Lower lobe of right lung (tissue), 2 donors: ENCODE results near the gene C12orf50. TPM values are rescaled to one million over a fixed set of nuclear protein-coding genes. Genes with fewer than 3 reads are reported as not detected.

Experiments
- ATAC-seq, 2 donors: fragments of 200-7000 bp; cut with Tn5 transposase; one replicate each; pipeline ENCODE4 v1.9.1; 2020 to 2022; ENCODE audit warnings: mild to moderate bottlenecking in 2 of 2, moderate library complexity in 2 of 2
- DNase-seq: peaks from one replicate; pipeline ENCODE4 v3.0.0-alpha.2; 2020
- H3K27ac ChIP-seq: fragments of 200-600 bp; one replicate; pipeline ENCODE4 v1.8.0; 2022
- H3K27me3 ChIP-seq: fragments of 200-600 bp; one replicate; pipeline ENCODE4 v1.8.0; 2022; ENCODE audit warnings: low read depth
- H3K36me3 ChIP-seq: fragments of 200-600 bp; one replicate; pipeline ENCODE4 v1.8.0; 2022; ENCODE audit warnings: mild to moderate bottlenecking
- H3K4me1 ChIP-seq: fragments of 200-600 bp; one replicate; pipeline ENCODE4 v1.8.0; 2022
- H3K4me3 ChIP-seq: fragments of 200-600 bp; one replicate; pipeline ENCODE4 v1.8.0; 2022; ENCODE audit warnings: mild to moderate bottlenecking
- H3K9me3 ChIP-seq: fragments of 200-600 bp; one replicate; pipeline ENCODE4 v1.8.0; 2022
- CTCF ChIP-seq: fragments of 200-600 bp; IDR thresholded peaks from one replicate; pipeline ENCODE4 v1.8.0; 2022; ENCODE audit warnings: antibody characterized with exemption, mild to moderate bottlenecking
- intact Hi-C: fragments of 100-400 bp; cut with DNase I; formaldehyde crosslinking; loops from one replicate; pipeline ENCODE4 v1.11.0; 2022
- long read RNA-seq: library from polyadenylated mRNA; unstranded; transcript quantifications from one replicate; pipeline ENCODE4 v2.0.0, GENCODE V29; 2021
- total RNA-seq: library from RNA; stranded (reverse); fragmentation: NEBNext Ultra II Directional; extraction: Animal tissue kit (Norgen Biotek cat#: 25700); gene quantifications from one replicate; pipeline ENCODE4 v1.2.1, GENCODE V29; 2021
- donor health status: DM: no; HTN: yes; CAD: no; lungs with severe emphysema.

Gene C12orf50
- not detected for total RNA-seq
- long read RNA-seq = 0 reads

GRCh38 chr12:88029093-88029665, at the start of gene C12orf50:
Gene C12orf50 (minus strand): TSS chr12:88029401. CDS start chr12:88026962, 2,439 bp downstream.
- H3K36me3 ChIP-seq = no peaks in the 10 kb centered on the region
- H3K4me3 ChIP-seq = no peak within 1 kb of the TSS
- intact Hi-C loops = no loop called here
- no peaks in the 10 kb centered on the region for H3K4me1 ChIP-seq
- H3K27ac ChIP-seq = no peak within 1 kb of the TSS
- H3K27me3 ChIP-seq = no peaks in the 10 kb centered on the region
- DNase-seq = no peak
- no peaks in the 10 kb centered on the region for H3K9me3 ChIP-seq
- no peak for ATAC-seq
- TF ChIP-seq CTCF = no peak

- no peak overlapping the region for H3K27ac ChIP-seq
Observed at GRCh38 chr12:88067301-88067700, 38.1 kb upstream of the C12orf50 start.

GRCh38 chr12:88063375-88063774, 34.2 kb upstream of the C12orf50 start:
- DNase-seq (no peak), ATAC-seq (no peak)
- no peak overlapping the region for H3K27ac ChIP-seq
- intact Hi-C loops = no loop called here
- H3K4me3 ChIP-seq = no peak overlapping the region
- no peak for TF ChIP-seq CTCF
- no peaks in the 10 kb centered on the region for H3K4me1 ChIP-seq
- peaks cover 33% of the 10 kb centered on the region for H3K36me3 ChIP-seq
- H3K9me3 ChIP-seq = no peaks in the 10 kb centered on the region
- H3K27me3 ChIP-seq = no peaks in the 10 kb centered on the region

More at GRCh38 chr12:88067301-88067700, 38.1 kb upstream of the C12orf50 start:
- intact Hi-C loops = no loop called here
- H3K36me3 ChIP-seq = peaks cover 31% of the 10 kb centered on the region
- ATAC-seq (no peak), DNase-seq (no peak)
- TF ChIP-seq CTCF = no peak
- H3K9me3 ChIP-seq = no peaks in the 10 kb centered on the region
- no peak overlapping the region for H3K4me3 ChIP-seq
- H3K27me3 ChIP-seq = no peaks in the 10 kb centered on the region
- no peaks in the 10 kb centered on the region for H3K4me1 ChIP-seq

- Histone ChIP-seq H3K4me1 (no peaks in the 10 kb centered on the region), H3K9me3 (no peaks in the 10 kb centered on the region), H3K27me3 (no peaks in the 10 kb centered on the region), H3K36me3 (peaks cover 34% of the 10 kb centered on the region), H3K27ac (no peak overlapping the region), H3K4me3 (no peak overlapping the region)
- intact Hi-C loops = no loop called here
- ATAC-seq (no peak), DNase-seq (no peak)
- no peak for TF ChIP-seq CTCF
Observed at GRCh38 chr12:88062474-88062873, 33.3 kb upstream of the C12orf50 start.

GRCh38 chr12:88058719-88059077, 29.5 kb upstream of the C12orf50 start:
- Histone ChIP-seq H3K4me1 (no peaks in the 10 kb centered on the region), H3K27me3 (no peaks in the 10 kb centered on the region), H3K36me3 (peaks cover 54% of the 10 kb centered on the region), H3K27ac (no peak overlapping the region), H3K4me3 (no peak overlapping the region), H3K9me3 (no peaks in the 10 kb centered on the region)
- intact Hi-C loops = no loop called here
- no peak for TF ChIP-seq CTCF
- ATAC-seq (no peak), DNase-seq (no peak)
